Trophoblast cell (in vitro differentiated cells and primary cell): Measurements from ENCODE around the gene SLC16A12.

Source experiments
- DNase-seq, 2 donors: peaks; one replicate each; pipeline ENCODE4 v3.0.0-alpha.2; 2016
- H2AFZ ChIP-seq: 2 replicates; pipeline ENCODE4 v1.6.1; 2013; ENCODE audit warnings: low read length, moderate library complexity, mild to moderate bottlenecking; ENCODE audit not compliant: insufficient read depth, poor library complexity
- H2AK5ac ChIP-seq: 2 replicates; pipeline ENCODE4 v1.6.1; 2013; ENCODE audit warnings: mild to moderate bottlenecking, low read length
- H2BK120ac ChIP-seq: 2 replicates; pipeline ENCODE4 v1.6.1; 2013; ENCODE audit warnings: low read length, mild to moderate bottlenecking, moderate library complexity; ENCODE audit not compliant: insufficient read depth, poor library complexity
- H2BK12ac ChIP-seq: 2 replicates; pipeline ENCODE4 v1.6.1; 2013; ENCODE audit warnings: mild to moderate bottlenecking, low read length, moderate library complexity
- H2BK5ac ChIP-seq: 2 replicates; pipeline ENCODE4 v1.6.1; 2013; ENCODE audit warnings: low read length, low read depth, moderate library complexity, mild to moderate bottlenecking; ENCODE audit not compliant: poor library complexity
- H3K14ac ChIP-seq: 2 replicates; pipeline ENCODE4 v1.6.1; 2013; ENCODE audit warnings: mild to moderate bottlenecking, low read length
- H3K18ac ChIP-seq: 2 replicates; pipeline ENCODE4 v1.6.1; 2013; ENCODE audit warnings: mild to moderate bottlenecking, low read length
- H3K23ac ChIP-seq: 2 replicates; pipeline ENCODE4 v1.6.1; 2013; ENCODE audit warnings: low read length
- H3K27ac ChIP-seq: 2 replicates; pipeline ENCODE4 v1.5.1; 2013; ENCODE audit warnings: low read depth, mild to moderate bottlenecking, inconsistent platforms, low read length, moderate library complexity
- H3K27me3 ChIP-seq: 2 replicates; pipeline ENCODE4 v1.6.1; 2013; ENCODE audit warnings: inconsistent platforms, mild to moderate bottlenecking, low read length, moderate library complexity; ENCODE audit not compliant: insufficient read depth
- H3K36me3 ChIP-seq, 2 experiments: 1 replicate in 1 of 2; 2 replicates in 1 of 2; pipeline ENCODE4 v1.6.1; 2013; ENCODE audit warnings: low read length in 2 of 2, mild to moderate bottlenecking in 2 of 2, moderate library complexity in 1 of 2; ENCODE audit not compliant: insufficient read depth in 2 of 2, control insufficient read depth in 1 of 2
- H3K4ac ChIP-seq: 2 replicates; pipeline ENCODE4 v1.6.1; 2013; ENCODE audit warnings: low read depth, mild to moderate bottlenecking, low read length, moderate library complexity
- H3K4me1 ChIP-seq, 2 experiments: 1 replicate in 1 of 2; 2 replicates in 1 of 2; pipeline ENCODE4 v1.6.1; 2013; ENCODE audit warnings: low read length in 2 of 2, mild to moderate bottlenecking in 2 of 2, moderate library complexity in 1 of 2; ENCODE audit not compliant: insufficient read depth in 2 of 2, control insufficient read depth in 1 of 2
- H3K4me2 ChIP-seq: 2 replicates; pipeline ENCODE4 v1.6.1; 2013; ENCODE audit warnings: inconsistent platforms, mild to moderate bottlenecking, low read length, moderate library complexity
- H3K4me3 ChIP-seq: 2 replicates; pipeline ENCODE4 v1.5.1; 2013; ENCODE audit warnings: mild to moderate bottlenecking, low read depth, low read length, inconsistent platforms
- H3K79me1 ChIP-seq: one replicate; pipeline ENCODE4 v1.6.1; 2013; ENCODE audit warnings: low read length
- H3K79me2 ChIP-seq: 2 replicates; pipeline ENCODE4 v1.6.1; 2013; ENCODE audit warnings: low read length, mild to moderate bottlenecking; ENCODE audit not compliant: control insufficient read depth, insufficient read depth, poor library complexity
- H3K9ac ChIP-seq: 2 replicates; pipeline ENCODE4 v1.6.1; 2013; ENCODE audit warnings: mild to moderate bottlenecking, low read length
- H3K9me3 ChIP-seq: 2 replicates; pipeline ENCODE4 v1.6.1; 2013; ENCODE audit warnings: low read depth, mild to moderate bottlenecking, control low read depth, inconsistent platforms, low read length; ENCODE audit not compliant: insufficient read depth
- H4K12ac ChIP-seq: 2 replicates; pipeline ENCODE4 v1.6.1; 2013; ENCODE audit warnings: low read depth, mild to moderate bottlenecking, low read length, moderate library complexity
- H4K8ac ChIP-seq: 2 replicates; pipeline ENCODE4 v1.6.1; 2013; ENCODE audit warnings: low read depth, mild to moderate bottlenecking, low read length, moderate library complexity
- H4K91ac ChIP-seq: one replicate; pipeline ENCODE4 v1.6.1; 2013; ENCODE audit warnings: low read depth, mild to moderate bottlenecking, low read length, moderate library complexity
- WGBS: extraction: QIAGEN DNeasy Blood & Tissue Kit; methylation state at CpG from one replicate; pipeline ENCODE4 v1.1.7; 2013; ENCODE audit warnings: missing lambda C conversion rate; ENCODE audit not compliant: insufficient read length, insufficient coverage; ENCODE audit errors: extremely low coverage; 5-methylcytosine and 5-hydroxymethylcytosine counted together

Gene SLC16A12

GRCh38 chr10:89474452-89474851 lies 60.9 kb downstream of the SLC16A12 start:
- H3K79me2 ChIP-seq = no peaks in the 10 kb centered on the region

GRCh38 chr10:89471110-89471809 lies 64.1 kb downstream of the SLC16A12 start:
- Histone ChIP-seq H3K9me3 (no peaks in the 10 kb centered on the region), H3K4ac (no peak overlapping the region), H3K27me3 (no peaks in the 10 kb centered on the region), H2AK5ac (no peak overlapping the region), H3K18ac (no peak overlapping the region), H3K4me3 (no peak overlapping the region), H3K14ac (no peak overlapping the region), H3K23ac (no peak overlapping the region), H3K4me1 (peaks cover 0 to 3% of the 10 kb centered on the region in 2 experiments), H4K91ac (no peak overlapping the region), H3K36me3 (no peaks in the 10 kb centered on the region), H2AFZ (no peak overlapping the region), H3K9ac (no peak overlapping the region), H2BK12ac (no peak overlapping the region), H2BK5ac (no peak overlapping the region), H3K4me2 (no peak overlapping the region), H3K79me2 (no peaks in the 10 kb centered on the region), H4K12ac (no peak overlapping the region), H2BK120ac (no peak overlapping the region), H3K27ac (no peak overlapping the region), H3K79me1 (no peaks in the 10 kb centered on the region), H4K8ac (no peak overlapping the region)
- DNase-seq = no peak
- no CpG with 5 or more reads among the region's 1 CpG for WGBS

More at GRCh38 chr10:89474452-89474851, 60.9 kb downstream of the SLC16A12 start:
- Histone ChIP-seq H3K79me1 (no peaks in the 10 kb centered on the region), H2AK5ac (no peak overlapping the region), H3K14ac (no peak overlapping the region), H3K27ac (no peak overlapping the region), H2AFZ (no peak overlapping the region), H4K8ac (no peak overlapping the region), H2BK12ac (no peak overlapping the region), H4K12ac (no peak overlapping the region), H3K9me3 (no peaks in the 10 kb centered on the region), H3K4me3 (no peak overlapping the region), H3K23ac (no peak overlapping the region), H3K27me3 (no peaks in the 10 kb centered on the region), H3K4ac (no peak overlapping the region), H3K4me2 (no peak overlapping the region), H3K4me1 (peaks cover 0 to 2% of the 10 kb centered on the region in 2 experiments), H3K18ac (no peak overlapping the region), H2BK120ac (no peak overlapping the region), H4K91ac (no peak overlapping the region), H3K36me3 (no peaks in the 10 kb centered on the region), H3K9ac (no peak overlapping the region), H2BK5ac (no peak overlapping the region)
- WGBS = no CpG with 5 or more reads among the region's 4 CpGs
- DNase-seq = no peak

GRCh38 chr10:89470628-89471027 lies 64.8 kb downstream of the SLC16A12 start:
- Histone ChIP-seq H3K4ac (no peak overlapping the region), H3K79me1 (no peaks in the 10 kb centered on the region), H3K4me3 (no peak overlapping the region), H4K8ac (no peak overlapping the region), H2AFZ (no peak overlapping the region), H4K91ac (no peak overlapping the region), H2BK120ac (no peak overlapping the region), H3K36me3 (no peaks in the 10 kb centered on the region), H3K4me2 (no peak overlapping the region), H3K27me3 (no peaks in the 10 kb centered on the region), H3K4me1 (peaks cover 0 to 4% of the 10 kb centered on the region in 2 experiments), H2BK5ac (no peak overlapping the region), H3K27ac (no peak overlapping the region), H3K18ac (no peak overlapping the region), H3K9me3 (no peaks in the 10 kb centered on the region), H4K12ac (no peak overlapping the region), H2BK12ac (no peak overlapping the region), H3K14ac (no peak overlapping the region), H3K9ac (no peak overlapping the region), H3K79me2 (no peaks in the 10 kb centered on the region), H2AK5ac (no peak overlapping the region), H3K23ac (no peak overlapping the region)
- no CpG with 5 or more reads among the region's 2 CpGs for WGBS
- DNase-seq = no peak

GRCh38 chr10:89469517-89469916 lies 65.9 kb downstream of the SLC16A12 start:
- Histone ChIP-seq H3K4me3 (no peak overlapping the region), H2AK5ac (no peak overlapping the region), H4K8ac (no peak overlapping the region), H3K4me1 (peaks cover 0 to 4% of the 10 kb centered on the region in 2 experiments), H3K23ac (no peak overlapping the region), H3K18ac (no peak overlapping the region), H2AFZ (no peak overlapping the region), H3K36me3 (no peaks in the 10 kb centered on the region), H4K91ac (no peak overlapping the region), H3K4ac (no peak overlapping the region), H3K79me1 (no peaks in the 10 kb centered on the region), H4K12ac (no peak overlapping the region), H3K27ac (no peak overlapping the region), H3K4me2 (no peak overlapping the region), H2BK120ac (no peak overlapping the region), H3K9me3 (no peaks in the 10 kb centered on the region), H3K27me3 (no peaks in the 10 kb centered on the region), H3K79me2 (no peaks in the 10 kb centered on the region), H2BK5ac (no peak overlapping the region), H2BK12ac (no peak overlapping the region), H3K14ac (no peak overlapping the region), H3K9ac (no peak overlapping the region)
- DNase-seq = no peak
